GM19240 (cell line): ENCODE results near the gene KRTAP5-2.
"Not testable (repeated sequence)": the region's sequence is repeated elsewhere in the genome, so short reads cannot be mapped to it uniquely, and the experiment has no call there.

ENCODE experiments used
- DNase-seq: peaks from one replicate; pipeline ENCODE4 v3.0.0; 2011; ENCODE audit warnings: low spot score; ENCODE audit not compliant: insufficient read length

Gene KRTAP5-2

DNA sequence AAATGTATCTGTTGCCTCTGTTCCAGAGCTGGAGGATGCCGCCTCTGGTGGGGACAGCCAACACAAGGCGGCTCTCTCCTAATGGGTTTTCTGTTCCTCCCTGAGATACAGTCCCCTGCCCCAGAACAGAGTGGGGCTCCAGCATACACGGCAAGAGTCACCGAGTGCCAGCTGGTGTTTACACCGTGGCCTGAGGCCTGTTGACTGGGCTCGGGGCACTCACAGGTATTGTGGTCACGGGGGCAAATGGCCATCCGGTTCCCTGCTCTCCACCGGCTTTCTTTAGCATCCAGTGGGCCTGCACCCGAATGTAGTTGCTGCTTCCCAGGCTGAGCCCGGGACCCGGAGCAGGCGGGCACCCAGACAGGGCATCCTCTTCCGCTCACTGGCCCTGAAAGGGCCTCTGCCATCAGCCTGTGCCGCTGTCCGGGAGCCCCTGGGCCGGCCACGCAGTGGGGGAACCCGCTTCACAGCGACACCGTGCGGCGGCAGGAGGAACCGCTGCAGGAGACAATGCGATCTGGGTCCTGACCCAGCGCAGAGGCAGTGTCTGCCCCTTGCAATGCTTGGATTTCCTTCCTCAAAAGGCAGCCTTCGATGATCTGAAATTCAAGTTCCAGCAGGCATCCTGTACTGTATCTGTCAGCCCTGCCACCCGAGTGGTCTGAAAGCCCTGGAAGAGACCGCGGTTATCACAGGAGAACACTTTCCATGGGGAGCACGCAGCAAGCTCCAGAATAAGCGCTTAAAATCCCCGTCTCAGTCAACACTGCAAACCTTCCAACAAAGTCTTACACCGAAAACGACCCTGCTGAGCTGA lies 30.6 kb upstream of the KRTAP5-2 start:
- DNase-seq: peak; percentile 59

DNA sequence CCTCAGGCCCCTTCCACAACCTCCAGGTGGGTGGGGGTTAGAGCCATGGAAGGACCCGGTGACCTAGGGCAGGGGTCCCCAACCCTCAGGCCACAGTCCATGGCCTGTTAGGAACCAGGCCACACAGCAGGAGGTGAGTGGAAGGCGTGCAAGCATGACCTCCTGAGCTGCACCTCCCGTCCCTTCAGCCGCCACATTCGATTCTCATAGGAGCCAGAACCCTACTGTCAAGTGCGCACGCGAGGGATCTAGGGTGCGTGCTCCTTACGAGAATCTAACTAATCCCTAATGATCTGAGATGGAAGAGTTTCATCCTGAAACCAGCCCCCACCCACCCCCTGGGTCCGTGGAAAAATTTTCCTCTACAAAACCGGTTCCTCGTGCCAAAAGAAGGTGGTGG lies 27.4 kb upstream of the KRTAP5-2 start:
- DNase-seq: no peak

DNA sequence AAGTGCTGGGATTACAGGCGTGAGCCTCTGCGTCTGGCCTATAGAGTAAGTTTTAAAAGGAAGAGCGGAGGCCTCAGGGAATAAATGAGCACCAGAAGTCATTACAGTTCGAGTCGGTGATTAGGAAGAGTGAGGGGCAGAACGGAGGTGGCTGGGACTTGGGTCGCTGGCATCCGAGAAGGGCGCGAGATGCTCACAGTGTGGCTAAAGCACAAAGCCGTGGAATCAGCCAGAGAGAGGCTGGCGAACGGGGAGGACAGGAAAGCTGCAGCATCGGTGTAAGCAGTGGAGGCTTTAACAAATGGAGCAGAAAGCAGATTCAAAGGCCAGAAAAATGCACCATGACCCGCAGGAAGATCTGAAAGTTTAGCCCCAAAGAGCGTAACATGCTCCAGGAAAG lies 26.5 kb upstream of the KRTAP5-2 start:
- DNase-seq: no peak

DNA sequence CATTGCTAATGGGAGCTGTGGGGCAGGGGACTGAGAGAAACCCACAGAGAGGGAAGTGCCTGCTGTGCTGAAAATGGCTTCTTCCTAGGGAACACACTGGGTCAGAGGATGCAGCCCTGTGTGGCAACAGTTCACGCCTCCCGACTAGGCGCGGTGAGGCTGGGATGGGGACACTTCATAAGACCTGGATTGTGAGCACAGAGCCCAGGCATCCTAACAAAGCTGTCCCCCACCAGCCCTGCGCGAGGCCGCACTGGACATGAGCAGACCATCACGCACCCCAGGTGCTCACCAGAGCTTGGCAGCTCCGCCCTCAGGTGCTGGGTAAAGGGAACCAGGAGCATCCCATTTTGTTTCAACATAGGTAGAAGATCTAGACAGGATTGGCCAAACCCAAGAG lies 25.6 kb upstream of the KRTAP5-2 start:
- no peak for DNase-seq

DNA sequence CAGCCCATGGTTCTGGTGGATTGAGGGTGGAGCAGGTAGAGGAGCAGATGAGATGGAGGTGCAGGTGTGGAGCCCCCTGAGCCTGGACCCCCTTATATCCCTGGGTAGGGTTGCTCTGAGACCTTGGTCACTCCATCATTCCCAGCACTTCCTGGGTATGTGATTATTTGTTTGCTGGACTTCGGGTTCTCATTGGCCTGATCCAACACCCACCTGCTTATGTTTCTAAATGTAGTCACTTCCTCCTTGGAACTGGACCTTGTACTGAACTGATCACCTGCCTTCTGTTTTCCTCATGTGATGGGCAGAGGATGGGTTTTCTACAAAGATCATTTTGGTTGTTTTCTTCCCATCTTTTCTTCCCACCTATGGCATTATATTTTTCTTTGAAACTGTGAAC lies 24.0 kb upstream of the KRTAP5-2 start, which contains the start of gene KRTAP5-4:
KRTAP5-4 (minus strand) TSS at position 53 of the 400 bp plus-strand sequence; CDS start at position 8, 45 bp downstream.
- no peak for DNase-seq

DNA sequence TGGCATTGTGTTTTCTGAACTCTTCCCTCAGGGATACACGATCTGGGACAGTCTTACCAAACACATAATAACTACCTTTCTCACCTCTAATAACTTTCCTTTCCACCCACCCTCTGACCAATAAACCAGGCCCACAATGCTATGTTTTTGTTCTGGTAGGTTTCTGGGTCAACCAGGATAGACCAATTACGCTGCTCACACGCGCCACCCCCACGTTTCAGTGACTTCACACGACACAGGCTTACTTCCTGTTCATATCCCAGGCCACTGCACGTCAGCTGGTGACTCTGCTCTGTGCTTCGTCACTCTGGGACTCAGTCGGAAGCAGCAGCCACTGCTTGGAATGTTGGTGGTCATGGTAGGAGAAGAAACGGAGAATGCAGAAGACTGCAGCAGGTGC lies 21.4 kb upstream of the KRTAP5-2 start:
- DNase-seq: no peak

DNA sequence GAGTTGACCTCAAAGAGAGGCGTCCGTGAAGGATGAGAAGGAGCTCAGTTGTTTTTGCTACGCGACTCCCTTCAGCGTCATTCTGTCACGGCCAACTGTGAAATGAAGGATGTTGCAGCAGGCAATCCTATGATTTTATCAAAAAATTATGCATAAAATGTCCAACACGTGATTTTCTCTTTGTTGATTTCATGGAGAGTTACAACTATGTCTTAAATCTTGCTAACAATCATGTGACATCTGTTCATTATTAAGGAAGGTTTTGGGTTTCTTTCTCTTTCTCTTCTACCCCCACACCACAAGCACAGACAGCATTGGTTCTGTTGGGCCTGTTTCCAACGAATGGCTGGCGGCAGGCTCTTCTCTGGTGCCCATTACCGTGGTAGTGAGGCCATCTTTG lies 20.1 kb upstream of the KRTAP5-2 start:
- DNase-seq: no peak

DNA sequence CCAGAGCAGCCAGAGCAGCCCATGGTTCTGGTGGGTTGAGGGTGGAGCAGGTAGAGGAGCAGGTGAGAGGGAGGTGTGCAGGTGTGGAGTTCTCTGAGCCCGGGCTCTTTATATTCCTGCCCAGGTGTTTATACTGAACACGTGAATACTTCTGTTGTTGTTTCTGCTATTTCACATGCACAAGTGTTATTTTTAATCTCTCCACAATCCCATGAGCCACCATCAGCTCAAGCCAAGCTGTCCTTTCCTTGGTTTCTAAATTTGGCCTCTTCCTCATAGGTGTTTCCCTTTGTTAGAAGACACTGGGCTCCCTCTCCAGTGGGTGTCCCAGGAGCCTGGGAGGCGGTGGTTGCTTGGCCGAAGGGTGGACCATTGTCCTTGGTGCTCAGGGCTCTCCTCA lies 10.3 kb upstream of the KRTAP5-2 start, which contains the start of gene KRTAP5-3:
KRTAP5-3 (minus strand) TSS at position 101 of the 400 bp plus-strand sequence; CDS start at position 23, 78 bp downstream.
- DNase-seq: no peak

DNA sequence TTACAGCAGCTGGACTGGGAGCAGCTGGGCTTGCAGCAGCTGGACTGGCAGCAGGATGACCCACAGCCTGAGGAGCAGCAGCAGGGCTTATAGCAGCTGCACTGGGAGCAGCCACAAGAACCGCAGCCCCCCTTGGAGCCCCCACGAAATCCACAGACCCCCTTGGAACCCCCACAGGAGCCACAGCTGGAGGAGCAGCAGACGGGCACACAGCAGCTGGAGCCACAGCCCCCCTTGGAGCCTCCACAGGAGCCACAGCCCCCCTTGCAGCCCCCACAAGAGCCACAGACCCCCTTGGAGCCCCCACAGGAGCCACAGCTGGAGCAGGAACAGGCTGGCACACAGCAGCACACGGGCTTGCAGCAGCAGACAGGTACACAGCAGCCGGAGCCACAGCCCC lies 9.8 kb upstream of the KRTAP5-2 start:
- DNase-seq: not testable (repeated sequence)

DNA sequence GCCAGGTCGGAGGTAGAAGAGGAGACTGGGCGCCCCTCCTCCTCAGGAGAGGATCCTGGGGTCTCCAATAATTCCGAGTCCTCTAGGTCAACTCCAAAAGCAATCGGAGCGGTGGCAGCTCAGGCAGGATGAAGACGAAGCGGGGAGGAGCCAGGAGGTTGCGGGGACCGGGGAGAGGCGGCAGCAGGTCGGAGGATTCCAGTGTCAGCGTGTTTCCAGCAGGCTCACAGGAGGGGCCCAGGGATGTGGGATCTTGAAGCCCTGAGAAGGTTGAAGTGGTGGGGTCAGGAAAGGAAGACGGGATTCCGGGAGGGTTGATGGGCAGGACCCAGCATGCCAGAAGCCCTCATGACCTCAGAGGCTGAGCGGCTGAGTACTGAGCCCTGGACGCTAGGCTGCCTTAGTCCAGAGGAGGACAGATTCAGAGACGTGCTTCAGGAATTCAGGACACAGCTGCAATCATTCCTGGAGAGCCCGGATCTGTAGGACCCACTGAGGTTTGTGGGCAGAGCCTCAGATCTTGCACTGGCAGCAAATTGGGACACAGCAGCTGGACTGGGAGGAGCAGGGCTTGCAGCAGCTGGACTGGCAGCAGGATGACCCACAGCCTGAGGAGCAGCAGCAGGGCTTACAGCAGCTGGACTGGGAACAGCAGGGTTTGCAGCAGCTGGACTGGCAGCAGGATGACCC lies 9.2 kb upstream of the KRTAP5-2 start:
- not testable (repeated sequence) for DNase-seq

DNA sequence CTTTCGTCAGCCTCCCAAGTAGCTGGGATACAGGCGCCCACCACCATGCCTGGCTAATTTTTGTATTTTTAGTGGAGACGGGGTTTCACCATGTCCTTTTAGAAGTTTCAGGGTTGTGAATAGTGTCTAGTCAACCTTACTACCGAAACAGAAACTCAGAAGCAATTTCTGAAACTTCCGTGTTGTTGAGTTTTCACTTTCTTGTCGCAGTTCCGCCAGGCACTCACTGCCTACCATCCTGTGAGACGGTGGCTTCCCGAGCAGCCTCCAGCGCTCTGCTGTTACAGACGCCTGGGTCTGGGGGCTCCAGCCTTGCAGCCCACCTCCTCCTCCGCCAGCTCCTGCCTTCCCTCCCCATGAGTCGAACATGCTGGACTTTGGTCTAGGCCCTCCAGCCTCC lies 7.8 kb upstream of the KRTAP5-2 start:
- peak; percentile 63 for DNase-seq

DNA sequence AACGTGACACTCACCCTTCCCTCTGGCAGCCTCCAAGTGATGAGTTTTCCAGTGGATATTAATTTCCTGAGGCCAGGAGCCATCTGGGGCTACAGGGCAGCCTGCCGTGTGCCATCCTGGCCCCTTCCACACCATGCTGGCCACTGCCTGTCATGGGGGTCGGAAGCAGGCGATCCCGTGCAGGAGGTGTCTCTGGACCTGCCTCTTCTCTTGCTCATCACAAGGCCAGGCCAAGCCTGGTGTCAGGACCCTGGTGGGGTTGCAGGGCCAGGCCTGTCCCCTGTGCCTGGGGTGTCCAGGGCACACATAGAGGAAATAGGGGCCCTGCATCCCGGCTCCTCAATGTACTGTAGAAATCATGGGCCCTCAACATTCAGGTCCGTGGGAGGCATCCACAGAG lies 6.6 kb upstream of the KRTAP5-2 start:
- no peak for DNase-seq

DNA sequence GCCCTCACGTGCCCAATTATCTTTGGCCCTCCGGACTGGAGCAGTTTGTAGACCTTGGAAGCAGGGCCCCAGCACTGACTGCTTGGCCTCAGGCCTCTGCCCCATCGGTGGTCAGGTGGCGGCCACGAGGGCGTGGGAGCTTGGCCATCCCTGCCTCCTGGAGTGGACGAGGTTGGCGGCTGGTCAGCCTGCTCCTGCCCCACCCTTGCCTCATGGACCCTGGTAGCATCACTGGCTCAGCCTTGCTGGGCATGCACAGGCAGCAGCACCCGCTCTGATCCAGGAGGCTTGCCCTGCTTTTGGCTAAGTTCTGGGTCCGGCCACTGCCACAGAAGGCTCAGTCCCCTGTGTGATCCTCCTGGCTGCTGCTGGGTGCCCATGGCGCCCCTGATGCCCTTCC lies 6.1 kb upstream of the KRTAP5-2 start:
- DNase-seq: no peak

DNA sequence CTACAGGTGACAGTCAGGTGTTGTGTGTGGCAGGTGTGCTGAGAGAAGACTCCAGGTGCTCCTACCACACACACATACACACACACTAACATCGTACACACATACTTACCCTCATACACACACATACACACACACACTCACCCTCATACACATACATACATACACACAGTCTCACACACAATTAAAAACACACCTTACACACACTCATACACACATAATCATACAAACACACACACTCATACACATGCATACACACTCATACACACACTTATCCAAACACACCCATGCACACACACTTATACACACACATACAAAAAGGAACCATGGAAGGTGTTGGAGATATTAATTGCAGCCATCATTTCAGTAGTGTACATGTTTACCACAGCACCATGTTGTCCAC lies 5.5 kb upstream of the KRTAP5-2 start:
- no peak for DNase-seq

DNA sequence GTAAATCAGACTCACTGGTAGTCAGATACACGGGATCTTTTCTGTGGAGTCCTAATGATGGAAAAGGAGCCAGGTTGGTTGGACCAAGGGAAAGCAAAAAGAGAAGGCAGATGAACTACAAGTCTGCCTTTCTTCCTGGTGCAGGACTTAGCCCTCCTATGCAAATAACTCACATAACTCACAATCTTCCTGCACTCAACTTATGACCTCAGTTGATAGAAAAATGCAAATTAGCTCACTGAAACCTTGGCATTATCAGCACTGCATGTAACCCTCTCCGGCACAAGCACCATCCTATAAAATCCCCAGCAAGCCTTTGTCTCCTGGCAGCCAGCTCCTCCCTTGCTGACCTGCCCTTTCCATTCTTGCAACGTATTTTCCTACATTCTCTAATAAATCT lies 3.6 kb upstream of the KRTAP5-2 start:
- DNase-seq: not testable (repeated sequence)

DNA sequence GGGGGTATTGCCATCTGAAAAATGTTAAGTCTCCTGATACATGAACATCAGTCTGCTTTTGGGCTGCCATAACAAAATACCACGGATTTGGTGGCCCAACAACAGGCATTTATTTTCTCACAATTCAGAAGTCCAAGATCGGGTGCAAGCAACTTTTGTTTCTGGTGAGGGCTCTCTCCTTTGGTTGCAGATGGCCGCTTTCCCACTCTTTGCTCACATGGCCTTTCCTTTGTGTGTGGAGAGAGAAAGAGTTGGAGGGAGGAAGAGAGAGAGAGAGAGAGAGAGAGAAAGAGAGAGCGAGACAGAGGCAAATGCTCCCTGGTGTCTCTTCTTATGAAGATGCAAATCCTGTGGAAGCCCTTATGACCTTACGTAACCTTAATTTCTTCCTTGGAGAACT lies 2.5 kb upstream of the KRTAP5-2 start:
- no peak for DNase-seq

DNA sequence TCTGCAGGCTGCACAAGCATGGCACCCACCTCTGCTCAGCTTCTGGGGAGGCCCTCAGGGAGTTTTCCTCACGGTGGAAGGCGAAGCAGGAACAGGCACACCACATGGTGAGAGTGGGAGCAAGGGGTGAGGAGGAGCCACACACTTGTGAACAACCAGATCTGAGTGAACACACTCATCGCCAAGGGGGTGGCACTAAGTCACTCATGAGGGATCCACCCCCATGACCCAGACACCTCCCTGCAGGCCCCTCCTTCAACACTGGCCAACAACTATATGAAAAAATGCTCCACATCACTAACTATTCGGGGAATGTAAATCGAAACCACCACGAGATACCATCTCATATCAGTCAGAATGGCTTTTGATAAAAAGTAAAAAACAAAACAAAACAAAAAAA lies 722 bp upstream of the KRTAP5-2 start:
- no peak for DNase-seq

DNA sequence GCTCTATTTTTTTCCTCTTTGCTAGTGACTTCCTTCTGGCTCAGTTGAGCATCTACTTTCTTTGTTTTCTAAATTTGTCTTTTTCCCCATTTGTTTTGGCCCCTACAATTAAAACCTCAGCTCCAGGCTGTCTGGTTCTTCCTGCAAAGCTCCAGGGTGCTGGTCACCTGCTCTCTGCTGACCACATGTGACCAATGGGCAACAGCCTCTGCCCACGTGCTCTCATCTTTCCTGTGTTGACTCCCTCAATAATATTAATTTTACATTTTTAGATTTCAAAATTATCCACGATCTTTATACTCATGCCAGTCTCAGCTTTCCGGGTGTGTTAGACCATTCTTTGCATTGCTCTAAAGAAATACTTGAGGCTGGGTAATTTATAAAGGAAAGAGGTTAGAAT lies 312 bp upstream of the KRTAP5-2 start:
- not testable (repeated sequence) for DNase-seq

DNA sequence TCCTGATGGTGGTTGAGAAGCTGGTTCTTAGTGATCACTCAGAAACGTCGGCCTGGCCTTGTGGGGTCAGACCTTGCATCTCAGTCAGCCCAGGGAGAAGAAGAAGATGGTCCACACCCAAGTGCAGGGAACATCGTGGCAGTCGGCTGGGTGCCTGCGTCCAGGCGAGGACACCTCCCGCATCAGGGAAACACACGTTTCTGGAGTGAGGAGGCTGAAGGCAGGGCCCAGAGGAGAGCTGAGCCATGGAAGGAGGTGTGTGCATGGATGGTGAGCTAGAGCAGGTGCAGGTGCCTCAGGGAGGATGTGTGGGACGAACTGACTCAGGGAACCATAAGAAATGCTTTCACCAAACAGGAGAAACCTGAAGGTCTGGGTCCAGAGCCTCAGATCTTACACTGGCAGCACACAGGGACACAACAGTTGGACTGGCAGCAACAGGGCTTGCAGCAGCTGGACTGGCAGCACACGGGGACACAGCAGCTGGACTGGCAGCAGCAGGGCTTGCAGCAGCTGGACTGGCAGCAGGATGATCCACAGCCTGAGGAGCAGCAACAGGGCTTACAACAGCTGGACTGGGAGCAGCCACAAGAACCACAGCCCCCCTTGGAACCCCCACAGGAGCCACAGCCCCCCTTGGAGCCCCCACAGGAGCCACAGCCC lies 632 bp downstream of the KRTAP5-2 start:
- no peak for DNase-seq

DNA sequence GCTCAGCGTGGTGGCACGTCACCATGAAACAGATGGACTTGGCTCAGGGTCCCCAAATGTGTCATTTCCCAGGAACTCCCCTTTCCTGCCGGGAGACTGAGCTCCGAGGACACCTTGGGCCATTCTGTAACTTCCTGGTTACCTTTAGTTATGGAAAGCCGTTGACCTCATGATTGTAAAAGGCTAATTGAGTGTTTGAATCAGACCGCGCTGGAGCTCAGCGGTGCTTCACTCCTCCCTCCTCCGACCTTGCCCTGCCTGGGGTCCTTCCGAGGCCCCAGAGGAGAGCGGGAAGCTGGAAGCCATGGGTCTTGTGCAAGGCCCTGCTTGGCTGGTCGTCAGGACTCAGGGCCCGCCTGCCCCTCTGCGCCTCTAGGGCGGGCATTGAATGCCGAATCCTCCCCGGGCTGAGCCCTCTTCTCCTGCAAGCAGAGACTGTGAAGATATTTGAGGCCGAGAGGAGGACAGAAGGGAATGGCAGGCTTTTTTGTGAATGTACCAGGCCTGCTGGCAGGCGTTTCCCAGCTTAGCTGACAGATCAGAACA lies 1.4 kb downstream of the KRTAP5-2 start:
- DNase-seq: not testable (repeated sequence)

DNA sequence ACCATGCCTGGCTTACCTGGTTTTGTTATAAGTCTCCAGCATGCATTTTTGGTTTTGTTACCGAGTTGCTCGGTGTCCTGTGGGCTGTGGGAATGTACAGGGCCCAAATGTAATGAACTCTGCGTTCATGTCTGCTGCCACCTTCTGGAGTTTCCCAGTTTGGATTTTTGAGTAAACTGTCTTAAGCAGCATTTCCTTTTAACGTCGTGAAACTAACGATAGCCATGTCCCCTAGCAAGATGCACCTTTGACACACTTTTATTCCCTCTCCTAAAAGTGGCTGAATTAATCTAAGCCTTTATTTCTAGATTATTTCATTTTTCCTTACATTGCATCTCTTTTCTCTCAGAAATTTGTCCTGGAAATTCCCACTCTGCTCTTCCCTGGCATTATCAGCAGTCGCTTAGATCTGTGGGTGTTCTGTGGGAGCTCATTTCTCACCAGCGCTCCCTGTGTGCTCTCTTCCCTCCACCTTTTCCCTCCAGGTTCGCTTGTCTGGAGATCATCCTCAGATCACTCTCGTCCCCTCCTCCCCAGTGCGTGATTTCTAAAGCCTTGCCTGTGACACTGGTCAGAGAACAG lies 2.0 kb downstream of the KRTAP5-2 start:
- not testable (repeated sequence) for DNase-seq
